H1 (cell line): Measurements from ENCODE around the gene GPX7. TPM values are rescaled to one million over a fixed set of nuclear protein-coding genes. Genes with fewer than 3 reads are reported as not detected.
A peak's percentile ranks its signal among the peaks of the same experiment; 100 is the strongest.

Experiments
- CTCF ChIA-PET: fragments of 300-600 bp; sonication (Branson Sonifier 250); formaldehyde crosslinking; loops from one replicate; lab custom pipeline; 2021; ENCODE audit not compliant: partially characterized antibody; lab: Charles Lee
- POLR2A ChIA-PET: fragments of 300-600 bp; sonication (Branson Sonifier 250); formaldehyde crosslinking; loops from one replicate; lab custom pipeline; 2021; ENCODE audit warnings: inconsistent platforms; ENCODE audit not compliant: partially characterized antibody; lab: Charles Lee
- DNase-seq, 2 experiments: peaks; one replicate each; pipeline versions ENCODE4 v3.0.0 to v3.0.0-alpha.2; 2010 to 2022; ENCODE audit warnings: low spot score in 2 of 2, low read depth in 1 of 2, mixed read lengths in 1 of 2
- FAIRE-seq: peaks from 2 replicates; lab custom pipeline; 2011; peaks lifted over from hg19 to GRCh38; lab: Jason Lieb, UNC
- H2AFZ ChIP-seq: 2 replicates; pipeline ENCODE4 v1.8.1; 2012; ENCODE audit warnings: low read length, inconsistent platforms
- H2AK5ac ChIP-seq: 2 replicates; pipeline ENCODE4 v1.6.1; 2013; ENCODE audit warnings: low read depth, low read length
- H2BK120ac ChIP-seq: replicated peaks from 2 replicates; pipeline ENCODE3; 2013; ENCODE audit warnings: low read depth, low read length, inconsistent platforms
- H2BK12ac ChIP-seq: 2 replicates; pipeline ENCODE4 v1.6.1; 2013; ENCODE audit warnings: low read depth, low read length
- H2BK15ac ChIP-seq: 2 replicates; pipeline ENCODE4 v1.6.1; 2013; ENCODE audit warnings: low read length
- H2BK20ac ChIP-seq: 2 replicates; pipeline ENCODE4 v1.6.1; 2013; ENCODE audit warnings: low read length
- H2BK5ac ChIP-seq: 2 replicates; pipeline ENCODE4 v1.6.1; 2013; ENCODE audit warnings: low read depth, low read length
- H3K14ac ChIP-seq: 2 replicates; pipeline ENCODE4 v1.6.1; 2013; ENCODE audit warnings: inconsistent platforms; ENCODE audit not compliant: insufficient read length
- H3K18ac ChIP-seq: 2 replicates; pipeline ENCODE4 v1.6.1; 2013; ENCODE audit warnings: low read length; ENCODE audit errors: extremely low read depth
- H3K23ac ChIP-seq: 2 replicates; pipeline ENCODE4 v1.6.1; 2013; ENCODE audit warnings: inconsistent platforms; ENCODE audit not compliant: insufficient read length
- H3K23me2 ChIP-seq: 2 replicates; pipeline ENCODE4 v1.6.1; 2013; ENCODE audit warnings: low read depth, low read length
- H3K27ac ChIP-seq: 2 replicates; pipeline ENCODE4 v1.6.1; 2011; ENCODE audit warnings: low read depth, low read length, inconsistent platforms
- H3K27me3 ChIP-seq, 4 experiments: replicated peaks in 1 of 4; 1 replicate in 1 of 4; 2 replicates in 3 of 4; pipeline versions ENCODE4 v1.6.1 to v1.8.1; 2011 to 2013; ENCODE audit warnings: low read length in 3 of 4, mild to moderate bottlenecking in 3 of 4, inconsistent platforms in 2 of 4, mixed read lengths in 2 of 4, moderate library complexity in 1 of 4; ENCODE audit not compliant: control insufficient read depth in 3 of 4, insufficient read depth in 3 of 4; ENCODE audit errors: extremely low read depth in 1 of 4
- H3K36me3 ChIP-seq, 4 experiments: 2 replicates each; pipeline versions ENCODE4 v1.6.1 to v1.8.1; 2011 to 2013; ENCODE audit warnings: mild to moderate bottlenecking in 4 of 4, low read length in 3 of 4, moderate library complexity in 2 of 4, control low read depth in 1 of 4, inconsistent platforms in 1 of 4; ENCODE audit not compliant: insufficient read depth in 4 of 4, control insufficient read depth in 2 of 4
- H3K4ac ChIP-seq: replicated peaks from 2 replicates; pipeline ENCODE3; 2013; ENCODE audit warnings: low read length, low read depth, mixed read lengths, inconsistent platforms; ENCODE audit not compliant: insufficient read length
- H3K4me1 ChIP-seq, 4 experiments: replicated peaks in 1 of 4; 1 replicate in 1 of 4; 2 replicates in 3 of 4; pipeline versions ENCODE4 v1.6.1 to v1.8.1; 2011 to 2013; ENCODE audit warnings: low read length in 3 of 4, inconsistent platforms in 2 of 4, mixed read lengths in 1 of 4; ENCODE audit not compliant: insufficient read depth in 4 of 4, control insufficient read depth in 3 of 4
- H3K4me2 ChIP-seq, 2 experiments: 2 replicates each; pipeline versions ENCODE4 v1.6.1 to v1.8.1; 2011 to 2013; ENCODE audit warnings: low read depth in 2 of 2, low read length in 2 of 2, control low read depth in 1 of 2, inconsistent platforms in 1 of 2, mild to moderate bottlenecking in 1 of 2; ENCODE audit not compliant: insufficient read depth in 1 of 2
- H3K4me3 ChIP-seq, 4 experiments: fragments of 200-600, 300-600 bp in 1 of 4; sonication (generic), shearing (Covaris generic), sonication (Bioruptor Twin) in 1 of 4; 2 replicates each; pipeline versions ENCODE4 v1.5.1 to v1.8.1; 2011 to 2016; ENCODE audit warnings: low read length in 4 of 4, low read depth in 3 of 4, control low read depth in 2 of 4, inconsistent platforms in 2 of 4, mild to moderate bottlenecking in 2 of 4, mixed read lengths in 1 of 4, moderate library complexity in 1 of 4; ENCODE audit not compliant: insufficient read depth in 2 of 4; ENCODE audit errors: extremely low read depth in 1 of 4
- H3K56ac ChIP-seq: replicated peaks from 2 replicates; pipeline ENCODE3; 2013; ENCODE audit warnings: low read depth, mild to moderate bottlenecking, mixed read lengths, low read length, inconsistent platforms; ENCODE audit not compliant: insufficient read length
- H3K79me1 ChIP-seq: 2 replicates; pipeline ENCODE4 v1.6.1; 2013; ENCODE audit warnings: low read depth, low read length, control low read depth
- H3K79me2 ChIP-seq, 2 experiments: 2 replicates each; pipeline versions ENCODE4 v1.6.1 to v1.8.1; 2012 to 2013; ENCODE audit warnings: low read length in 2 of 2, mild to moderate bottlenecking in 2 of 2, inconsistent platforms in 1 of 2; ENCODE audit not compliant: insufficient read depth in 2 of 2, control insufficient read depth in 1 of 2
- H3K9ac ChIP-seq, 4 experiments: replicated peaks in 1 of 4; 1 replicate in 1 of 4; 2 replicates in 3 of 4; pipeline versions ENCODE4 v1.6.1 to v1.8.1; 2011 to 2013; ENCODE audit warnings: low read depth in 3 of 4, low read length in 3 of 4, control low read depth in 2 of 4, mild to moderate bottlenecking in 2 of 4, moderate library complexity in 2 of 4, inconsistent platforms in 1 of 4; ENCODE audit errors: extremely low read depth in 1 of 4
- H3K9me3 ChIP-seq, 2 experiments: 2 replicates each; pipeline versions ENCODE4 v1.6.1 to v1.8.1; 2012 to 2013; ENCODE audit warnings: mild to moderate bottlenecking in 2 of 2, moderate library complexity in 2 of 2, control low read depth in 1 of 2, inconsistent platforms in 1 of 2, low read depth in 1 of 2, low read length in 1 of 2, mixed read lengths in 1 of 2; ENCODE audit not compliant: insufficient read depth in 2 of 2
- H4K20me1 ChIP-seq, 2 experiments: replicated peaks in 1 of 2; 2 replicates each; pipeline versions ENCODE3 to v1.8.1; 2011 to 2013; ENCODE audit warnings: inconsistent platforms in 2 of 2, low read length in 2 of 2, mild to moderate bottlenecking in 1 of 2; ENCODE audit not compliant: insufficient read depth in 2 of 2, control insufficient read depth in 1 of 2
- H4K5ac ChIP-seq: 2 replicates; pipeline ENCODE4 v1.6.1; 2013; ENCODE audit warnings: low read length, low read depth, mixed read lengths, inconsistent platforms; ENCODE audit not compliant: insufficient read length
- H4K8ac ChIP-seq: 2 replicates; pipeline ENCODE4 v1.8.0; 2013; ENCODE audit warnings: mild to moderate bottlenecking, moderate library complexity, low read length, inconsistent platforms; ENCODE audit not compliant: insufficient read depth; ENCODE audit errors: extremely low read depth
- H4K91ac ChIP-seq: replicated peaks from 2 replicates; pipeline ENCODE3; 2013; ENCODE audit warnings: low read length, mixed read lengths, inconsistent platforms; ENCODE audit not compliant: insufficient read length
- JUN ChIP-seq: IDR thresholded peaks from 2 replicates; pipeline ENCODE4 v1.6.1; 2011; ENCODE audit warnings: low read depth, mild to moderate bottlenecking, improper control_type of control experiment, low read length
- KDM5A ChIP-seq: fragments of 200-600 bp; IDR thresholded peaks from 2 replicates; pipeline ENCODE4 v1.7.1; 2012; ENCODE audit warnings: mild to moderate bottlenecking, low read length, inconsistent platforms, mixed read lengths
- POLR2AphosphoS5 ChIP-seq: IDR thresholded peaks from 2 replicates; pipeline ENCODE4 v1.6.1; 2011; ENCODE audit warnings: low read depth, low read length
- SIN3A ChIP-seq, 2 experiments: IDR thresholded peaks in 1 of 2; conservative IDR thresholded peaks in 1 of 2; 2 replicates each; pipeline ENCODE4 v1.6.1; 2011 to 2012; ENCODE audit warnings: low read length in 2 of 2, improper control_type of control experiment in 1 of 2, low read depth in 1 of 2, mild to moderate bottlenecking in 1 of 2
- SUZ12 ChIP-seq: fragments of 200-600 bp; sonication (generic); IDR thresholded peaks from 2 replicates; pipeline ENCODE4 v1.6.1; 2012; ENCODE audit warnings: mild to moderate bottlenecking, inconsistent platforms, low read length, moderate library complexity, mixed read lengths
- ZNF274 ChIP-seq: IDR thresholded peaks from 2 replicates; pipeline ENCODE4 v1.7.0; 2012; ENCODE audit warnings: low read length, borderline replicate concordance; ENCODE audit errors: extremely low read depth
- WGBS, 2 experiments: shearing (Covaris generic) in 1 of 2; methylation state at CpG; one replicate each; pipeline versions ENCODE4 v1.1.6 to v1.1.7; 2013 to 2015; ENCODE audit warnings: low lambda C conversion rate in 2 of 2, mixed read lengths in 2 of 2, inconsistent platforms in 1 of 2, low coverage in 1 of 2, missing lambda C conversion rate in 1 of 2; ENCODE audit not compliant: insufficient replicate concordance in 2 of 2, insufficient coverage in 1 of 2, insufficient read length in 1 of 2; ENCODE audit errors: extremely low coverage in 1 of 2, missing lambda C conversion rate in 1 of 2; 5-methylcytosine and 5-hydroxymethylcytosine counted together
- polyA plus RNA-seq, 7 experiments: library from polyadenylated mRNA; depleted of rRNA in 3 of 7; stranded (reverse) in 5 of 7; unstranded in 2 of 7; fragments of >200 nt in 5 of 7; fragments of 200-250 nt in 2 of 7; gene quantifications; 1 replicate in 5 of 7; 2 replicates in 1 of 7; 4 replicates in 1 of 7; pipeline versions ENCODE4 v1.2.1 to v1.2.3, GENCODE V29; 2011 to 2013; ENCODE audit warnings: missing spikeins in 2 of 7, mixed read lengths in 2 of 7
- total RNA-seq: library from RNA; stranded (reverse); fragmentation: NEBNext Ultra II Directional; extraction: Animal tissue kit (Norgen Biotek cat#: 25700); gene quantifications from 2 replicates; pipeline ENCODE4 v1.2.1, GENCODE V29; 2021

GPX7 gene
- total and polyA plus RNA-seq, 2 of the 8 experiments (the other 6 are each of a cell fraction or from before 2014, with no cell fraction given), result 13.0 to 37.5 TPM

DNA sequence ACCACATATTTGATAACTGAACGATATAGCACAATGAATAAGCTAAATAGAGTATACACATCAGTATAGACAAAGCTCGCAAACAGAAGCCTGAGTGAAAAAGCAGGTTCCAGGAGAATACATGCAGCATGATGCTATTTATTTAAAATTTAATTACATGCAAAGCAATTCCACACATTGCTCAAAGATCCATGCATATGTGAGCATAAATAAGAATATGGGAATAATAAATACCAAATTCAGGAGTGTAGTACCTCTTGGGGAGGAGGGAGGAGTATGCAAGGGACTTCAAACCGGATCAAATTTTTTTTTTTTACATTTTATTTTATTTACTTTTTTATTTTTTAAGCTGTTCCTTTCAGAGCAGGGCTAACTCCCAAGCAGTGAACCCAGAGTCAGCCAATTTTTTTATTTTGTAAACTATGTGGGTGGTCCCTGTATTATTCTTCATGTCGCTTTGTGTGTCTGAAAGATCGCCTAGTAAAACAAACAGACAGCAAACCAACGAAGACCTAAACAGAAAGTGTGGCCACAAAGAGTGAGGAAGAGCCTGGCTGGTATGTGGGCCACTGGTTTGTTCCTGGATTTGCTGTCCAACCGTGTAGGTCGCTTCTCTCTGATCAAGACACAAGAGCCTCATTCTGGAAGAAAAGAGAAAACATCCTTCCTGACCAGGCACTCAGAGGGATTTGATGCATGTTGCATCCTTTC lies 26.6 kb downstream of the GPX7 start:
- no peaks in the 10 kb centered on the region for H3K36me3 ChIP-seq
- no peak overlapping the region for H4K8ac ChIP-seq
- ChIA-PET POLR2A (interaction anchor here (0.6 to 1.2 kb wide), 2 partner anchors 10 to 225 kb away, joined by 3 to 4 read pairs; partner anchors contain the start of genes ORC1 and PRPF38A), CTCF (interaction anchor here (1.0 to 1.6 kb wide), 2 partner anchors 23 to 76 kb away, joined by 3 read pairs; partner anchors contain the start of gene TUT4)
- no peak overlapping the region for H2BK120ac ChIP-seq
- H3K79me1 ChIP-seq, result no peaks in the 10 kb centered on the region
- no peak overlapping the region for H2AK5ac ChIP-seq
- FAIRE-seq, result no peak
- no peak overlapping the region for H3K4ac ChIP-seq
- H3K27me3 ChIP-seq, result peaks cover 21 to 25% (median 24%) of the 10 kb centered on the region in 4 experiments
- no peak for DNase-seq
- no peak overlapping the region for H3K18ac ChIP-seq
- no peak overlapping the region for H3K14ac ChIP-seq
- no peak overlapping the region for H4K5ac ChIP-seq
- no peak overlapping the region for H3K4me3 ChIP-seq
- no peak overlapping the region for H3K23ac ChIP-seq
- H3K9ac ChIP-seq, result no peak overlapping the region
- no peak overlapping the region for H3K27ac ChIP-seq
- no peak overlapping the region for H3K56ac ChIP-seq
- TF ChIP-seq POLR2AphosphoS5, result no peak
- TF ChIP-seq JUN, result no peak
- no peak for TF ChIP-seq SUZ12
- no peak for TF ChIP-seq SIN3A (conservative IDR thresholded peaks at IDR 0.05 in 1 of 2, IDR thresholded peaks at IDR 0.05 in 1 of 2; ENCODE audit: low read depth in 1 of 2, low read length in 2 of 2)
- TF ChIP-seq ZNF274, result no peak
- no peak for TF ChIP-seq KDM5A
- H2BK5ac ChIP-seq, result no peak overlapping the region
- no peak overlapping the region; the same call in 1 of the 2 replicates for H2BK20ac ChIP-seq
- no peaks in the 10 kb centered on the region for H4K20me1 ChIP-seq
- no peak overlapping the region for H3K4me2 ChIP-seq
- 0 out of 2 replicates have a peak overlapping the region, but pooled peaks have one; percentile 6 for H2AFZ ChIP-seq
- H3K4me1 ChIP-seq, result peaks cover 3 to 10% (median 6%) of the 10 kb centered on the region in 4 experiments; a peak in 6 of 7 replicates
- H4K91ac ChIP-seq, result no peak overlapping the region
- H2BK12ac ChIP-seq, result no peak overlapping the region
- WGBS, 2 experiments, result 78% methylated on average over 8 of the region's 8 CpGs; no CpG with 5 or more reads in 1 of the 2 experiments
- peaks cover 6% of the 10 kb centered on the region; the same call in 1 of the 2 replicates for H3K23me2 ChIP-seq
- H2BK15ac ChIP-seq, result no peak overlapping the region
- H3K9me3 ChIP-seq, result no peaks in the 10 kb centered on the region; a peak in 1 of 4 replicates
- H3K79me2 ChIP-seq, result no peaks in the 10 kb centered on the region
